ENCODE measurements around the gene RCC2. TPM values are rescaled to one million over a fixed set of nuclear protein-coding genes. Genes with fewer than 3 reads are reported as not detected.

Gene RCC2
- total RNA-seq, 2 experiments from 2014 or later: 139 to 250 TPM

DNA sequence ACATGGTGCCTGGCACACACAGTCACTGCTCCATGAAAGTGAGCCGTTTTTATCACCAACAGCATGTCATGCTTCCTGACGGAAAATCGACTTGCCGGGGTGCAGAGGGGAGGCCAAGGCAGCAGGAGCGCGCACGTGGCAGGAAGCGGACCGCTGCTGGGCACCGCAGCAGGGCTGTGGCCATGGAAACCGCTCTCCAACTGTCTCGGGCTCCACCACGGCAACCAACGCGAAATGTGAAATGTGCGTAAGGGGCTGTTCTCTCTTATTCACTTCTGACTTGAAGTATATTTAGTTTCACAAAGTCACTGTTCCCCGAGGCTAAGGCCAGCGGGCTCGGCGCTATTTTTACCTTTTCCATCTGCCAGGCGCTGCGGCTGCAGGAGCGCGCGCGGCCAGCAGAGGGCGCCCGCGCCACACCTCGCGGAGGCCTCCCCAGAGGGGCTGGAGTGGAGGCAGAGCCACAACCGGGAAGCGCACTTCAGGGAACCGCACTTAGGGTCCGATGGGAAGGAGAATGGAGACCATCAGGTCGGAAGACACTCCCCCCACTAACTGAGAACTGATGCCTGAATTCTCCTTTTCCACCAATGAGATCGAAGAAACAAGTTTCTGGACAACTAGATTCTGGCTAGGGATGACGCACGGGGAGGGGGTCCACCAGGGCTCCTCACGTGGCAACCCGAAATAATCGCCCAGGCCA is 19.7 kb downstream of the RCC2 start:
- Histone ChIP-seq H3K27ac (ENCODE audit: low read depth, low read length, poor library complexity, severe bottlenecking) (no peak overlapping the region), H4K20me1 (ENCODE audit: insufficient read depth, low read length) (peaks cover 17% of the 10 kb centered on the region), H3K36me3 (ENCODE audit: insufficient read depth, low read length) (peaks cover 99% of the 10 kb centered on the region), H3K9me2 (ENCODE audit: insufficient read depth, low read length) (no peaks in the 10 kb centered on the region), H3K4me3 (ENCODE audit: low read depth, low read length, poor library complexity, severe bottlenecking) (no peak overlapping the region), H3K9me3 (ENCODE audit: low read length) (no peaks in the 10 kb centered on the region), H3K79me2 (ENCODE audit: insufficient read depth, low read depth, low read length) (no peaks in the 10 kb centered on the region; the same call in 1 of the 2 replicates), H2AFZ (ENCODE audit: low read length) (no peak overlapping the region), H3K4me1 (ENCODE audit: insufficient read depth, low read length, poor library complexity, severe bottlenecking) (no peaks in the 10 kb centered on the region), H3K4me2 (ENCODE audit: low read length) (no peak overlapping the region)
- ChIA-PET POLR2A (no interaction called here), CTCF (ENCODE audit: unreplicated experiment) (no interaction called here)
- DNase-seq (ENCODE audit: low spot score): peak; percentile 34
- BruUV-seq (replicated peaks): no TSS peak
- intact Hi-C loops (cut with micrococcal nuclease; ENCODE audit: unreplicated experiment): loop anchor here (5.0 kb wide), 1 partner anchor 68 kb away; no protein-coding TSS in a partner anchor
- TF ChIP-seq, protein P1, sequence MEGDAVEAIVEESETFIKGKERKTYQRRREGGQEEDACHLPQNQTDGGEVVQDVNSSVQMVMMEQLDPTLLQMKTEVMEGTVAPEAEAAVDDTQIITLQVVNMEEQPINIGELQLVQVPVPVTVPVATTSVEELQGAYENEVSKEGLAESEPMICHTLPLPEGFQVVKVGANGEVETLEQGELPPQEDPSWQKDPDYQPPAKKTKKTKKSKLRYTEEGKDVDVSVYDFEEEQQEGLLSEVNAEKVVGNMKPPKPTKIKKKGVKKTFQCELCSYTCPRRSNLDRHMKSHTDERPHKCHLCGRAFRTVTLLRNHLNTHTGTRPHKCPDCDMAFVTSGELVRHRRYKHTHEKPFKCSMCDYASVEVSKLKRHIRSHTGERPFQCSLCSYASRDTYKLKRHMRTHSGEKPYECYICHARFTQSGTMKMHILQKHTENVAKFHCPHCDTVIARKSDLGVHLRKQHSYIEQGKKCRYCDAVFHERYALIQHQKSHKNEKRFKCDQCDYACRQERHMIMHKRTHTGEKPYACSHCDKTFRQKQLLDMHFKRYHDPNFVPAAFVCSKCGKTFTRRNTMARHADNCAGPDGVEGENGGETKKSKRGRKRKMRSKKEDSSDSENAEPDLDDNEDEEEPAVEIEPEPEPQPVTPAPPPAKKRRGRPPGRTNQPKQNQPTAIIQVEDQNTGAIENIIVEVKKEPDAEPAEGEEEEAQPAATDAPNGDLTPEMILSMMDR (conservative IDR thresholded peaks at IDR 0.05; ENCODE audit: low read length): peak; percentile 97
- no peak for TF ChIP-seq EZH2phosphoT487 (IDR thresholded peaks at IDR 0.05; ENCODE audit: borderline replicate concordance, low read depth, low read length)

DNA sequence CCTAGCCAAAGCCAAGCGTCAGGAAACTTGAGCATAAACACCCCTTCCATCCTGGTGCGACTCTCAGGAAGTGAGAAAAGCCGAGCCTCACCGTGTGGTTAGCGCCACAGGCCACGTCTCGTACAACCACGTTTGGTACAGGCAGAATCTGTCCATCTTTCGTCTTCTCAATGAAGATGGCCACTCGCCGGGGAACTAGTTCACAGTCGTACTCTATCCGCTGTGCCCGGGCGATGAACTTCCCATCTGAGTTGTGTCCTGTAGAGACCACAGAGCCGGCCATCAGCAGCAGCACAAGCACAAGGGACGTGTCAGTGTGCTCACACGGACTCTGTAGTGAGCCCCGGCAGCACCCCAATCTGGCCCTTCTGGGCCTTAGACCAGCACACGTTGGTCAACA is 23.1 kb downstream of the RCC2 start:
- Histone ChIP-seq H3K27ac (ENCODE audit: low read depth, low read length, poor library complexity, severe bottlenecking) (no peak overlapping the region), H3K36me3 (ENCODE audit: insufficient read depth, low read length) (peaks cover 99% of the 10 kb centered on the region), H3K9me2 (ENCODE audit: insufficient read depth, low read length) (no peaks in the 10 kb centered on the region), H3K4me1 (ENCODE audit: insufficient read depth, low read length, poor library complexity, severe bottlenecking) (no peaks in the 10 kb centered on the region), H4K20me1 (ENCODE audit: insufficient read depth, low read length) (peaks cover 9% of the 10 kb centered on the region), H3K4me3 (ENCODE audit: low read depth, low read length, poor library complexity, severe bottlenecking) (no peak overlapping the region), H3K4me2 (ENCODE audit: low read length) (no peak overlapping the region), H3K79me2 (ENCODE audit: insufficient read depth, low read depth, low read length) (no peaks in the 10 kb centered on the region; the same call in 1 of the 2 replicates), H2AFZ (ENCODE audit: low read length) (no peak overlapping the region), H3K9me3 (ENCODE audit: low read length) (no peaks in the 10 kb centered on the region)
- POLR2A ChIA-PET: interaction anchor here (1.0 kb wide), 1 partner anchor 10 kb away, joined by 3 read pairs; no protein-coding TSS in a partner anchor
- BruUV-seq (replicated peaks): no TSS peak
- TF ChIP-seq, protein P1 (conservative IDR thresholded peaks at IDR 0.05; ENCODE audit: low read length): no peak
- no peak for TF ChIP-seq EZH2phosphoT487 (IDR thresholded peaks at IDR 0.05; ENCODE audit: borderline replicate concordance, low read depth, low read length)
- intact Hi-C loops (cut with micrococcal nuclease; ENCODE audit: unreplicated experiment): no loop called here
- DNase-seq (ENCODE audit: low spot score): no peak
- CTCF ChIA-PET (ENCODE audit: unreplicated experiment): no interaction called here

DNA sequence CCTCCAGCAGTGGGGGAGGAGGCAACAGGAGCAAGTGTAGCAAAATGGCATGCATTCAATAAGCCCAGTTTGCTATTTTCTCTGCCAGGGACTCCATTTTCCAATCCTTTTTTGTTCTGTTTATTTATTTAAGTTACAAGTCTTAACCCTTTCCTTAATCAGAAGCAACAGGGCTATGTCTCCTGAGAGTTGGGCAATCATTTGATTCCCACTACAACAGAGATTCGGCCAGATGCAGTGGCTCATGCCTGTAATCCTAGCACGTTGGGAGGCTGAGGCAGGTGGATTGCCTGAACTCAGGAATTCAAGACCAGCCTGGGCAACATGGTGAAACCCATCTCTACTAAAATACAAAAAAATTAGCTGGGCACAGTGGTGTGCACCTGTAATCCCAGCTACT is 25.5 kb downstream of the RCC2 start:
- no TSS peak for BruUV-seq (replicated peaks)
- H2AFZ ChIP-seq (ENCODE audit: low read length): no peak overlapping the region
- no peak overlapping the region for H3K4me2 ChIP-seq (ENCODE audit: low read length)
- peaks cover 99% of the 10 kb centered on the region for H3K36me3 ChIP-seq (ENCODE audit: insufficient read depth, low read length)
- TF ChIP-seq, protein P1 (conservative IDR thresholded peaks at IDR 0.05; ENCODE audit: low read length): no peak
- TF ChIP-seq EZH2phosphoT487 (IDR thresholded peaks at IDR 0.05; ENCODE audit: borderline replicate concordance, low read depth, low read length): no peak
- no peaks in the 10 kb centered on the region for H3K9me2 ChIP-seq (ENCODE audit: insufficient read depth, low read length)
- no peaks in the 10 kb centered on the region for H3K4me1 ChIP-seq (ENCODE audit: insufficient read depth, low read length, poor library complexity, severe bottlenecking)
- H3K4me3 ChIP-seq (ENCODE audit: low read depth, low read length, poor library complexity, severe bottlenecking): no peak overlapping the region
- POLR2A ChIA-PET: no interaction called here
- CTCF ChIA-PET (ENCODE audit: unreplicated experiment): no interaction called here
- no peak for DNase-seq (ENCODE audit: low spot score)
- peaks cover 11% of the 10 kb centered on the region for H4K20me1 ChIP-seq (ENCODE audit: insufficient read depth, low read length)
- intact Hi-C loops (cut with micrococcal nuclease; ENCODE audit: unreplicated experiment): no loop called here
- H3K9me3 ChIP-seq (ENCODE audit: low read length): no peaks in the 10 kb centered on the region
- no peaks in the 10 kb centered on the region for H3K79me2 ChIP-seq (ENCODE audit: insufficient read depth, low read depth, low read length)
- H3K27ac ChIP-seq (ENCODE audit: low read depth, low read length, poor library complexity, severe bottlenecking): no peak overlapping the region

All from OCI-LY7 (cell line).